Gastroesophageal sphincter (tissue), 4 donors: ENCODE results near the gene TNFRSF4. TPM values are rescaled to one million over a fixed set of nuclear protein-coding genes. Genes with fewer than 3 reads are reported as not detected.

ENCODE experiments used
- ATAC-seq: fragments of 150-250 bp; one replicate; pipeline ENCODE4 v1.9.1; 2016; ENCODE audit warnings: mild to moderate bottlenecking, moderate library complexity
- H3K27ac ChIP-seq, 4 donors: fragments of 200-600 bp; sonication (generic) in 3 of 4; 1 replicate in 3 of 4; 2 replicates in 1 of 4; pipeline ENCODE4 v1.5.1; 2016 to 2019
- H3K27me3 ChIP-seq: fragments of 200-600 bp; sonication (generic); one replicate; pipeline ENCODE4 v1.5.1; 2019
- H3K36me3 ChIP-seq, 2 donors: fragments of 200-600 bp; sonication (generic); one replicate each; pipeline ENCODE4 v1.5.1; 2019; ENCODE audit warnings: control low read depth in 1 of 2
- H3K4me1 ChIP-seq, 3 donors: fragments of 200-600 bp; sonication (generic); 1 replicate in 2 of 3; 2 replicates in 1 of 3; pipeline ENCODE4 v1.5.1; 2016 to 2019; ENCODE audit warnings: control low read depth in 2 of 3
- H3K4me3 ChIP-seq, 2 donors: fragments of 200-600 bp; sonication (generic); one replicate each; pipeline ENCODE4 v1.5.1; 2019; ENCODE audit warnings: mild to moderate bottlenecking in 1 of 2, moderate library complexity in 1 of 2
- H3K9me3 ChIP-seq, 3 donors: fragments of 200-600 bp; sonication (generic); one replicate each; pipeline ENCODE4 v1.5.1; 2017 to 2019; ENCODE audit warnings: control low read depth in 2 of 3
- EP300 ChIP-seq: sonication (generic); formaldehyde crosslinking; IDR thresholded peaks from one replicate; pipeline ENCODE4 v1.6.1; 2017; ENCODE audit warnings: antibody characterized with exemption, mild to moderate bottlenecking
- POLR2A ChIP-seq, 2 donors: fragments of 450-650 bp; IDR thresholded peaks; one replicate each; pipeline ENCODE4 v1.6.1; 2017; ENCODE audit warnings: antibody characterized with exemption in 2 of 2, mild to moderate bottlenecking in 2 of 2, moderate library complexity in 1 of 2
- POLR2AphosphoS5 ChIP-seq: sonication (generic); formaldehyde crosslinking; IDR thresholded peaks from one replicate; pipeline ENCODE4 v1.6.1; 2017; ENCODE audit warnings: antibody characterized with exemption
- WGBS, 2 donors: methylation state at CpG; one replicate each; pipeline ENCODE4 v1.1.5; 2018; ENCODE audit warnings: low coverage in 1 of 2; 5-methylcytosine and 5-hydroxymethylcytosine counted together
- total RNA-seq, 4 donors: library from RNA; depleted of rRNA; stranded (reverse); fragments of >200 nt; gene quantifications; one replicate each; pipeline ENCODE4 v1.1.0, GENCODE V29; 2016
- TF ChIP-seq, protein P1 (sequence below), 4 experiments: fragments of 200-600 bp in 2 of 4; fragments of 450-650 bp in 2 of 4; sonication (generic) in 1 of 4; IDR thresholded peaks; one replicate each; pipeline ENCODE4 v1.5.1; 2017 to 2019; ENCODE audit warnings: antibody characterized with exemption in 4 of 4, mild to moderate bottlenecking in 2 of 4, moderate library complexity in 2 of 4

The TNFRSF4 gene
- total RNA-seq, 4 donors from 2014 or later: 0.93 to 1.6 (median 1.3) TPM

DNA sequence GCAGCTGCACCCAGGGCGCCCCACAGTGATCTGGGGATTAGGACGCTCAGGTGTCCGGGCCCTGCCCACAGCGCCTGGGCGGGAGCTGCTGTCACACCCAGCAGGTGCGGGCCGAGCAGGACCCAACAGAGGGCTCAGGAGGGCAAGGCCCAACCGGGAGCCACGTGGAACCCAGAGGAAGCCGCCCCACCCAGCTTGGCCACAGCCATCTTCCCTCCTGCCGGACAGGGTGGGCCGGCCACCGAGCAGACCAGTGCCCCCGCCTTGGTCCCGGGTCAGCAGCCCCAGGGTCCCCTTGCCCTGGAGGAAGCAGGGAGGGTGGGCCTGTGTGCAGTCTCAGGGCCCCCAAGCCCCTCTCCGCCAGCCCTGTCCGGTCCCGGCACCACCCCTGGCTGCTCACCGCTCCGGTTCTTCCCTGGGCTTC lies 46.5 kb downstream of the TNFRSF4 start:
- no peaks in the 10 kb centered on the region for H3K4me1 ChIP-seq
- H3K27ac ChIP-seq: no peak overlapping the region
- WGBS, 2 donors: no CpG with 5 or more reads among the region's 20 CpGs
- ATAC-seq: no peak
- no peak overlapping the region for H3K4me3 ChIP-seq
- TF ChIP-seq, protein P1, sequence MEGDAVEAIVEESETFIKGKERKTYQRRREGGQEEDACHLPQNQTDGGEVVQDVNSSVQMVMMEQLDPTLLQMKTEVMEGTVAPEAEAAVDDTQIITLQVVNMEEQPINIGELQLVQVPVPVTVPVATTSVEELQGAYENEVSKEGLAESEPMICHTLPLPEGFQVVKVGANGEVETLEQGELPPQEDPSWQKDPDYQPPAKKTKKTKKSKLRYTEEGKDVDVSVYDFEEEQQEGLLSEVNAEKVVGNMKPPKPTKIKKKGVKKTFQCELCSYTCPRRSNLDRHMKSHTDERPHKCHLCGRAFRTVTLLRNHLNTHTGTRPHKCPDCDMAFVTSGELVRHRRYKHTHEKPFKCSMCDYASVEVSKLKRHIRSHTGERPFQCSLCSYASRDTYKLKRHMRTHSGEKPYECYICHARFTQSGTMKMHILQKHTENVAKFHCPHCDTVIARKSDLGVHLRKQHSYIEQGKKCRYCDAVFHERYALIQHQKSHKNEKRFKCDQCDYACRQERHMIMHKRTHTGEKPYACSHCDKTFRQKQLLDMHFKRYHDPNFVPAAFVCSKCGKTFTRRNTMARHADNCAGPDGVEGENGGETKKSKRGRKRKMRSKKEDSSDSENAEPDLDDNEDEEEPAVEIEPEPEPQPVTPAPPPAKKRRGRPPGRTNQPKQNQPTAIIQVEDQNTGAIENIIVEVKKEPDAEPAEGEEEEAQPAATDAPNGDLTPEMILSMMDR (IDR thresholded peaks at IDR 0.05): no peak
- no peak for TF ChIP-seq POLR2AphosphoS5
- no peak for TF ChIP-seq EP300
- H3K36me3 ChIP-seq: no peaks in the 10 kb centered on the region
- H3K27me3 ChIP-seq: peaks cover 99% of the 10 kb centered on the region
- H3K9me3 ChIP-seq: no peaks in the 10 kb centered on the region

GRCh38 chr1:1166642-1167397 lies 47.1 kb downstream of the TNFRSF4 start:
- no peak overlapping the region for H3K4me3 ChIP-seq
- no CpG with 5 or more reads among the region's 44 CpGs for whole genome bisulfite sequencing, 2 donors
- ATAC-seq: no peak
- no peaks in the 10 kb centered on the region for H3K4me1 ChIP-seq
- no peak overlapping the region for H3K27ac ChIP-seq
- peaks cover 99% of the 10 kb centered on the region for H3K27me3 ChIP-seq
- no peaks in the 10 kb centered on the region for H3K36me3 ChIP-seq
- H3K9me3 ChIP-seq: no peaks in the 10 kb centered on the region
- TF ChIP-seq EP300 (no peak), POLR2AphosphoS5 (no peak), POLR2A (IDR thresholded peaks at IDR 0.05) (no peak)
- TF ChIP-seq, protein P1 (IDR thresholded peaks at IDR 0.05): no peak

- no peak for ATAC-seq
- H3K4me1 ChIP-seq: no peaks in the 10 kb centered on the region
- WGBS, 2 donors: 79 to 83% methylated on average over 4 to 11 of the region's 23 CpGs
- H3K4me3 ChIP-seq: no peak overlapping the region
- peaks cover 91% of the 10 kb centered on the region for H3K27me3 ChIP-seq
- TF ChIP-seq POLR2A (IDR thresholded peaks at IDR 0.05) (no peak), POLR2AphosphoS5 (no peak), EP300 (no peak)
- TF ChIP-seq, protein P1 (IDR thresholded peaks at IDR 0.05): no peak
- H3K9me3 ChIP-seq: no peaks in the 10 kb centered on the region
- no peak overlapping the region for H3K27ac ChIP-seq
- H3K36me3 ChIP-seq: no peaks in the 10 kb centered on the region
These were observed 48.0 kb downstream of the TNFRSF4 start for GRCh38 chr1:1165900-1166421.

GRCh38 chr1:1165485-1165884 lies 48.5 kb downstream of the TNFRSF4 start:
- TF ChIP-seq POLR2AphosphoS5 (no peak), EP300 (no peak), POLR2A (IDR thresholded peaks at IDR 0.05) (no peak)
- TF ChIP-seq, protein P1 (IDR thresholded peaks at IDR 0.05): no peak
- no peak overlapping the region for H3K27ac ChIP-seq
- peaks cover 86% of the 10 kb centered on the region for H3K27me3 ChIP-seq
- 66 to 100% methylated on average over 1 to 3 of the region's 12 CpGs for WGBS, 2 donors
- H3K36me3 ChIP-seq: no peaks in the 10 kb centered on the region
- no peak for ATAC-seq
- no peak overlapping the region for H3K4me3 ChIP-seq
- no peaks in the 10 kb centered on the region for H3K9me3 ChIP-seq
- H3K4me1 ChIP-seq: no peaks in the 10 kb centered on the region
